ENCODE results near the gene PARVG. TPM values are rescaled to one million over a fixed set of nuclear protein-coding genes. Genes with fewer than 3 reads are reported as not detected.

Gene PARVG
- total RNA-seq, 2 donors from 2014 or later = 34.9 to 71.3 TPM

GRCh38 chr22:44195189-44195871, 14.6 kb downstream of the PARVG start:
- ATAC-seq (ENCODE audit: insufficient number of reproducible peaks, low FRiP score, low read depth) (no peak), DNase-seq (ENCODE audit: low spot score) (no peak)
- Histone ChIP-seq H3K36me3 (no peaks in the 10 kb centered on the region), H3K27me3 (replicated peaks; ENCODE audit: insufficient read depth) (no peaks in the 10 kb centered on the region), H3K4me1 (ENCODE audit: control insufficient read depth in 1 of 2, low read depth in 2 of 2) (no peaks in the 10 kb centered on the region), H3K4me3 (no peak overlapping the region), H3K9me3 (no peaks in the 10 kb centered on the region), H3K27ac (no peak overlapping the region)
- no peak for TF ChIP-seq CTCF (IDR thresholded peaks at IDR 0.05)

- Histone ChIP-seq H3K27ac (no peak overlapping the region), H3K4me1 (ENCODE audit: control insufficient read depth in 1 of 2, low read depth in 2 of 2) (peaks cover 0 to under 1% of the 10 kb centered on the region in 2 donors), H3K27me3 (replicated peaks; ENCODE audit: insufficient read depth) (no peaks in the 10 kb centered on the region), H3K9me3 (no peaks in the 10 kb centered on the region), H3K4me3 (no peak overlapping the region), H3K36me3 (no peaks in the 10 kb centered on the region)
- no peak for TF ChIP-seq CTCF (IDR thresholded peaks at IDR 0.05)
- ATAC-seq (ENCODE audit: insufficient number of reproducible peaks, low FRiP score, low read depth) (no peak), DNase-seq (ENCODE audit: low spot score) (no peak)
These were observed 15.5 kb downstream of the PARVG start for GRCh38 chr22:44196241-44196640.

GRCh38 chr22:44196731-44197131, 16.0 kb downstream of the PARVG start:
- no peaks in the 10 kb centered on the region for H3K27me3 ChIP-seq (replicated peaks; ENCODE audit: insufficient read depth)
- H3K9me3 ChIP-seq = no peaks in the 10 kb centered on the region
- H3K36me3 ChIP-seq = no peaks in the 10 kb centered on the region
- no peak for TF ChIP-seq CTCF (IDR thresholded peaks at IDR 0.05)
- no peak overlapping the region for H3K27ac ChIP-seq
- ATAC-seq (ENCODE audit: insufficient number of reproducible peaks, low FRiP score, low read depth) = no peak
- peaks cover 0 to 6% of the 10 kb centered on the region in 2 donors for H3K4me1 ChIP-seq (ENCODE audit: control insufficient read depth in 1 of 2, low read depth in 2 of 2)
- DNase-seq (ENCODE audit: low spot score) = no peak
- no peak overlapping the region for H3K4me3 ChIP-seq

- Histone ChIP-seq H3K4me1 (ENCODE audit: control insufficient read depth in 1 of 2, low read depth in 2 of 2) (peaks cover 3 to 11% of the 10 kb centered on the region in 2 donors), H3K9me3 (no peaks in the 10 kb centered on the region), H3K27ac (no peak overlapping the region), H3K36me3 (no peaks in the 10 kb centered on the region), H3K4me3 (no peak overlapping the region), H3K27me3 (replicated peaks; ENCODE audit: insufficient read depth) (no peaks in the 10 kb centered on the region)
- no peak for TF ChIP-seq CTCF (IDR thresholded peaks at IDR 0.05)
- DNase-seq (ENCODE audit: low spot score) (no peak), ATAC-seq (ENCODE audit: insufficient number of reproducible peaks, low FRiP score, low read depth) (no peak)
These were observed 16.5 kb downstream of the PARVG start for GRCh38 chr22:44197271-44197670.

- H3K9me3 ChIP-seq = no peaks in the 10 kb centered on the region
- H3K4me1 ChIP-seq (ENCODE audit: control insufficient read depth in 1 of 2, low read depth in 2 of 2) = peaks cover 3 to 17% of the 10 kb centered on the region in 2 donors
- no peak for TF ChIP-seq CTCF (IDR thresholded peaks at IDR 0.05)
- H3K27me3 ChIP-seq (replicated peaks; ENCODE audit: insufficient read depth) = no peaks in the 10 kb centered on the region
- H3K27ac ChIP-seq = no peak overlapping the region
- no peak for ATAC-seq (ENCODE audit: insufficient number of reproducible peaks, low FRiP score, low read depth)
- no peak overlapping the region for H3K4me3 ChIP-seq
- DNase-seq (ENCODE audit: low spot score) = no peak
- H3K36me3 ChIP-seq = no peaks in the 10 kb centered on the region
These were observed 18.4 kb downstream of the PARVG start for GRCh38 chr22:44199164-44199563.

All from thoracic aorta (tissue), 2 donors.